Inflammatory macrophage treated with lipopolysaccharide for 4 hours (primary cell): ENCODE results near the gene TLX2.
A peak's percentile ranks its signal among the peaks of the same experiment; 100 is the strongest.

Experiments
- DNase-seq: peaks from one replicate; pipeline ENCODE4 v3.0.0-alpha.2; 2020

Gene TLX2

GRCh38 chr2:74513605-74514367 lies 464 bp upstream of the TLX2 start:
- DNase-seq, result no peak

- no peak for DNase-seq
These were observed 1.2 kb downstream of the TLX2 start for GRCh38 chr2:74515271-74515980.

GRCh38 chr2:74515981-74516633 lies 1.9 kb downstream of the TLX2 start:
- DNase-seq, result peak; percentile 61

- DNase-seq, result no peak
These were observed 2.4 kb downstream of the TLX2 start for GRCh38 chr2:74516650-74517049.

GRCh38 chr2:74522516-74522915 lies 8.3 kb downstream of the TLX2 start:
- no peak for DNase-seq

GRCh38 chr2:74524005-74524404 lies 9.8 kb downstream of the TLX2 start:
- DNase-seq, result no peak

GRCh38 chr2:74524955-74525716 lies 10.9 kb downstream of the TLX2 start:
- DNase-seq, result no peak

- peak; percentile 73 for DNase-seq
These were observed 11.7 kb downstream of the TLX2 start, which contains the start of gene DQX1 for GRCh38 chr2:74525717-74526648. Gene DQX1 (minus strand): TSS chr2:74526231. CDS start chr2:74525729, 502 bp downstream.

- DNase-seq, result no peak
These were observed 12.5 kb downstream of the TLX2 start for GRCh38 chr2:74526649-74527230.

- no peak for DNase-seq
These were observed 13.5 kb downstream of the TLX2 start for GRCh38 chr2:74527741-74528140.

GRCh38 chr2:74528600-74529356 lies 14.5 kb downstream of the TLX2 start:
- no peak for DNase-seq

- DNase-seq, result peak; percentile 99
These were observed 15.3 kb downstream of the TLX2 start, which contains the start of the genes AUP1 and HTRA2 for GRCh38 chr2:74529357-74530238. Gene AUP1 (minus strand): TSS chr2:74529706. CDS start chr2:74529629, 77 bp downstream. Gene HTRA2 (plus strand): TSS chr2:74529933. CDS start chr2:74530007, 74 bp downstream.

GRCh38 chr2:74530239-74531187 lies 16.3 kb downstream of the TLX2 start:
- peak; percentile 51 for DNase-seq

GRCh38 chr2:74531666-74532065 lies 17.4 kb downstream of the TLX2 start:
- DNase-seq, result no peak

GRCh38 chr2:74532222-74532621 lies 18.0 kb downstream of the TLX2 start:
- peak; percentile 66 for DNase-seq

GRCh38 chr2:74533464-74533863 lies 19.2 kb downstream of the TLX2 start:
- no peak for DNase-seq

- no peak for DNase-seq
These were observed 20.2 kb downstream of the TLX2 start for GRCh38 chr2:74534411-74534810.

- DNase-seq, result no peak
These were observed 21.3 kb downstream of the TLX2 start for GRCh38 chr2:74535440-74535965.
